Measurements from ENCODE around the gene KCNQ1.

The KCNQ1 gene

GRCh38 chr11:2721210-2721916, 276.6 kb downstream of the KCNQ1 start:
- no peak for DNase-seq
- Histone ChIP-seq H3K4me3 (ENCODE audit: low read depth in 1 of 2, low read length in 2 of 2) (no peak overlapping the region), H3K9me3 (ENCODE audit: insufficient read depth, low read length, severe bottlenecking) (no peaks in the 10 kb centered on the region), H3K36me3 (ENCODE audit: insufficient read depth, low read length) (no peaks in the 10 kb centered on the region), H3K79me2 (ENCODE audit: insufficient read depth, low read length) (no peaks in the 10 kb centered on the region), H3K4me1 (ENCODE audit: insufficient read depth, low read length) (no peaks in the 10 kb centered on the region), H3K9ac (ENCODE audit: low read depth, low read length) (no peak overlapping the region), H4K20me1 (ENCODE audit: insufficient read depth, low read length) (peaks cover 9% of the 10 kb centered on the region; the same call in 1 of the 2 replicates), H3K27ac (ENCODE audit: low read length) (no peak overlapping the region), H2AFZ (ENCODE audit: low read depth, low read length) (no peak overlapping the region), H3K27me3 (ENCODE audit: insufficient read depth, low read length, poor library complexity) (peaks cover 9% of the 10 kb centered on the region), H3K4me2 (ENCODE audit: insufficient read depth, low read length) (no peak overlapping the region)
- ATAC-seq (ENCODE audit: insufficient read depth, low read depth) = no peak
- TF ChIP-seq CTCF (IDR thresholded peaks at IDR 0.05; ENCODE audit: borderline replicate concordance, extremely low read depth, low read length, poor library complexity, severe bottlenecking) (no peak), EZH2 (IDR thresholded peaks at IDR 0.05; ENCODE audit: borderline replicate concordance, low read depth, low read length, severe bottlenecking) (no peak)

- H4K20me1 ChIP-seq (ENCODE audit: insufficient read depth, low read length) = peaks cover 6% of the 10 kb centered on the region; the same call in 1 of the 2 replicates
- H3K27me3 ChIP-seq (ENCODE audit: insufficient read depth, low read length, poor library complexity) = peaks cover 11% of the 10 kb centered on the region
- TF ChIP-seq EZH2 (IDR thresholded peaks at IDR 0.05; ENCODE audit: borderline replicate concordance, low read depth, low read length, severe bottlenecking) = no peak
- TF ChIP-seq CTCF (IDR thresholded peaks at IDR 0.05; ENCODE audit: borderline replicate concordance, extremely low read depth, low read length, poor library complexity, severe bottlenecking) = no peak
- H2AFZ ChIP-seq (ENCODE audit: low read depth, low read length) = no peak overlapping the region
- no peaks in the 10 kb centered on the region for H3K4me1 ChIP-seq (ENCODE audit: insufficient read depth, low read length)
- no peak overlapping the region for H3K4me2 ChIP-seq (ENCODE audit: insufficient read depth, low read length)
- H3K27ac ChIP-seq (ENCODE audit: low read length) = no peak overlapping the region
- H3K36me3 ChIP-seq (ENCODE audit: insufficient read depth, low read length) = no peaks in the 10 kb centered on the region
- ATAC-seq (ENCODE audit: insufficient read depth, low read depth) = no peak
- no peak overlapping the region for H3K9ac ChIP-seq (ENCODE audit: low read depth, low read length)
- no peak overlapping the region for H3K4me3 ChIP-seq (ENCODE audit: low read depth in 1 of 2, low read length in 2 of 2)
- H3K79me2 ChIP-seq (ENCODE audit: insufficient read depth, low read length) = no peaks in the 10 kb centered on the region
- no peaks in the 10 kb centered on the region for H3K9me3 ChIP-seq (ENCODE audit: insufficient read depth, low read length, severe bottlenecking)
- no peak for DNase-seq
Observed at GRCh38 chr11:2722955-2723354, 278.1 kb downstream of the KCNQ1 start.

- H3K79me2 ChIP-seq (ENCODE audit: insufficient read depth, low read length) = no peaks in the 10 kb centered on the region
- peaks cover 14% of the 10 kb centered on the region for H3K27me3 ChIP-seq (ENCODE audit: insufficient read depth, low read length, poor library complexity)
- no peaks in the 10 kb centered on the region for H3K4me1 ChIP-seq (ENCODE audit: insufficient read depth, low read length)
- ATAC-seq (ENCODE audit: insufficient read depth, low read depth) = no peak
- H3K4me3 ChIP-seq (ENCODE audit: low read depth in 1 of 2, low read length in 2 of 2) = no peak overlapping the region
- H3K4me2 ChIP-seq (ENCODE audit: insufficient read depth, low read length) = no peak overlapping the region
- H2AFZ ChIP-seq (ENCODE audit: low read depth, low read length) = no peak overlapping the region
- H3K36me3 ChIP-seq (ENCODE audit: insufficient read depth, low read length) = no peaks in the 10 kb centered on the region
- no peaks in the 10 kb centered on the region for H3K9me3 ChIP-seq (ENCODE audit: insufficient read depth, low read length, severe bottlenecking)
- H3K9ac ChIP-seq (ENCODE audit: low read depth, low read length) = no peak overlapping the region
- no peak overlapping the region for H3K27ac ChIP-seq (ENCODE audit: low read length)
- DNase-seq = no peak
- peaks cover 6% of the 10 kb centered on the region; the same call in 1 of the 2 replicates for H4K20me1 ChIP-seq (ENCODE audit: insufficient read depth, low read length)
- TF ChIP-seq CTCF (IDR thresholded peaks at IDR 0.05; ENCODE audit: borderline replicate concordance, extremely low read depth, low read length, poor library complexity, severe bottlenecking) (no peak), EZH2 (IDR thresholded peaks at IDR 0.05; ENCODE audit: borderline replicate concordance, low read depth, low read length, severe bottlenecking) (no peak)
Observed at GRCh38 chr11:2724104-2724503, 279.3 kb downstream of the KCNQ1 start.
